Skeletal muscle satellite cell (primary cell): Measurements from ENCODE around the gene VGF.
"Not testable (repeated sequence)": the region's sequence is repeated elsewhere in the genome, so short reads cannot be mapped to it uniquely, and the experiment has no call there.

Experiments
- H3K27me3 ChIP-seq: 2 replicates; pipeline ENCODE4 v1.7.0; 2013; ENCODE audit warnings: low read length; ENCODE audit not compliant: control insufficient read depth, insufficient read depth
- H3K36me3 ChIP-seq: 2 replicates; pipeline ENCODE4 v1.7.0; 2013; ENCODE audit warnings: mild to moderate bottlenecking, control low read depth, low read length; ENCODE audit not compliant: insufficient read depth
- H3K4me1 ChIP-seq: 2 replicates; pipeline ENCODE4 v1.7.0; 2013; ENCODE audit warnings: low read length; ENCODE audit not compliant: control insufficient read depth, insufficient read depth
- H3K4me2 ChIP-seq: 2 replicates; pipeline ENCODE4 v1.7.0; 2013; ENCODE audit warnings: mild to moderate bottlenecking, low read length
- H3K4me3 ChIP-seq: 2 replicates; pipeline ENCODE4 v1.7.0; 2013; ENCODE audit warnings: low read length
- H3K9ac ChIP-seq: 2 replicates; pipeline ENCODE4 v1.7.0; 2013; ENCODE audit warnings: mild to moderate bottlenecking, low read depth, low read length, moderate library complexity
- H3K9me3 ChIP-seq: replicated peaks from 2 replicates; pipeline ENCODE4 v1.7.0; 2013; ENCODE audit warnings: mild to moderate bottlenecking, control low read depth, low read length

The VGF gene

GRCh38 chr7:101201695-101202602, 36.6 kb upstream of the VGF start:
- Histone ChIP-seq H3K4me1 (peaks cover 7% of the 10 kb centered on the region), H3K4me3 (no peak overlapping the region), H3K27me3 (peaks cover 33% of the 10 kb centered on the region), H3K36me3 (peaks cover 9% of the 10 kb centered on the region), H3K9me3 (no peaks in the 10 kb centered on the region), H3K9ac (no peak overlapping the region), H3K4me2 (peak overlapping the region; percentile 63)

- Histone ChIP-seq H3K9ac (no peak within 1 kb of the TSS), H3K4me1 (peaks cover 7% of the 10 kb centered on the region), H3K4me2 (peak within 1 kb of the TSS; percentile 63), H3K27me3 (peaks cover 33% of the 10 kb centered on the region), H3K9me3 (no peaks in the 10 kb centered on the region), H3K36me3 (peaks cover 3% of the 10 kb centered on the region), H3K4me3 (no peak within 1 kb of the TSS)
Observed at GRCh38 chr7:101200862-101201599, 35.7 kb upstream of the VGF start, which contains the start of gene MOGAT3. Gene MOGAT3 (minus strand): TSS chr7:101201036. CDS start chr7:101200854, 182 bp downstream.

GRCh38 chr7:101200504-101200861, 35.1 kb upstream of the VGF start:
- Histone ChIP-seq H3K4me3 (no peak overlapping the region), H3K4me2 (no peak overlapping the region), H3K9me3 (no peaks in the 10 kb centered on the region), H3K27me3 (peaks cover 33% of the 10 kb centered on the region), H3K9ac (no peak overlapping the region), H3K36me3 (no peaks in the 10 kb centered on the region), H3K4me1 (peaks cover 7% of the 10 kb centered on the region)

GRCh38 chr7:101199522-101199921, 34.2 kb upstream of the VGF start:
- H3K36me3 ChIP-seq, H3K4me2 ChIP-seq: not testable (repeated sequence)

GRCh38 chr7:101198476-101198875, 33.1 kb upstream of the VGF start:
- Histone ChIP-seq H3K4me3 (no peak overlapping the region), H3K9me3 (no peaks in the 10 kb centered on the region), H3K4me2 (no peak overlapping the region), H3K9ac (no peak overlapping the region), H3K27me3 (peaks cover 33% of the 10 kb centered on the region), H3K4me1 (peaks cover 7% of the 10 kb centered on the region), H3K36me3 (no peaks in the 10 kb centered on the region)

More at GRCh38 chr7:101199522-101199921, 34.2 kb upstream of the VGF start:
- not testable (repeated sequence) for H3K9ac ChIP-seq, H3K4me1 ChIP-seq, H3K4me3 ChIP-seq, H3K9me3 ChIP-seq
- peaks cover 33% of the 10 kb centered on the region for H3K27me3 ChIP-seq

- Histone ChIP-seq H3K27me3 (peaks cover 29% of the 10 kb centered on the region), H3K4me2 (no peak overlapping the region), H3K36me3 (no peaks in the 10 kb centered on the region), H3K4me1 (peaks cover 7% of the 10 kb centered on the region), H3K4me3 (no peak overlapping the region), H3K9ac (no peak overlapping the region), H3K9me3 (no peaks in the 10 kb centered on the region)
Observed at GRCh38 chr7:101197991-101198390, 32.6 kb upstream of the VGF start.

GRCh38 chr7:101195884-101196283, 30.5 kb upstream of the VGF start:
- Histone ChIP-seq H3K4me2 (no peak overlapping the region), H3K4me3 (no peak overlapping the region), H3K9me3 (no peaks in the 10 kb centered on the region), H3K27me3 (peaks cover 10% of the 10 kb centered on the region), H3K9ac (no peak overlapping the region), H3K4me1 (no peaks in the 10 kb centered on the region), H3K36me3 (no peaks in the 10 kb centered on the region)

- Histone ChIP-seq H3K9ac (no peak overlapping the region), H3K36me3 (no peaks in the 10 kb centered on the region), H3K27me3 (peaks cover 4% of the 10 kb centered on the region), H3K4me1 (no peaks in the 10 kb centered on the region), H3K4me3 (no peak overlapping the region), H3K9me3 (no peaks in the 10 kb centered on the region), H3K4me2 (no peak overlapping the region)
Observed at GRCh38 chr7:101189109-101189508, 23.7 kb upstream of the VGF start.

- Histone ChIP-seq H3K4me2 (no peak overlapping the region), H3K27me3 (peaks cover 8% of the 10 kb centered on the region), H3K9me3 (no peaks in the 10 kb centered on the region), H3K36me3 (no peaks in the 10 kb centered on the region), H3K4me3 (no peak overlapping the region), H3K9ac (no peak overlapping the region), H3K4me1 (no peaks in the 10 kb centered on the region)
Observed at GRCh38 chr7:101186844-101187428, 21.6 kb upstream of the VGF start.

GRCh38 chr7:101186194-101186593, 20.8 kb upstream of the VGF start:
- Histone ChIP-seq H3K9ac (no peak overlapping the region), H3K36me3 (no peaks in the 10 kb centered on the region), H3K27me3 (peaks cover 10% of the 10 kb centered on the region), H3K9me3 (no peaks in the 10 kb centered on the region), H3K4me2 (no peak overlapping the region), H3K4me1 (no peaks in the 10 kb centered on the region), H3K4me3 (no peak overlapping the region)

GRCh38 chr7:101185258-101185839, 20.0 kb upstream of the VGF start:
- peaks cover 16% of the 10 kb centered on the region for H3K27me3 ChIP-seq
- H3K36me3 ChIP-seq = no peaks in the 10 kb centered on the region
- no peak overlapping the region for H3K9ac ChIP-seq
- no peak overlapping the region for H3K4me2 ChIP-seq
- H3K4me1 ChIP-seq = no peaks in the 10 kb centered on the region
- H3K4me3 ChIP-seq = no peak overlapping the region
- H3K9me3 ChIP-seq = no peaks in the 10 kb centered on the region
